ENCODE results near the gene CDCA3.

The CDCA3 gene

GRCh38 chr12:6819106-6820030 lies 31.7 kb downstream of the CDCA3 start:
- no peak for DNase-seq

- DNase-seq: no peak
Observed at GRCh38 chr12:6818645-6819044, 32.4 kb downstream of the CDCA3 start.

GRCh38 chr12:6818222-6818621 lies 32.9 kb downstream of the CDCA3 start:
- DNase-seq: no peak

- no peak for DNase-seq
Observed at GRCh38 chr12:6817662-6818157, 33.4 kb downstream of the CDCA3 start.

GRCh38 chr12:6817098-6817497 lies 34.0 kb downstream of the CDCA3 start:
- DNase-seq: no peak

GRCh38 chr12:6816598-6816997 lies 34.5 kb downstream of the CDCA3 start:
- no peak for DNase-seq

GRCh38 chr12:6813363-6813762 lies 37.7 kb downstream of the CDCA3 start:
- DNase-seq: no peak

- no peak for DNase-seq
Observed at GRCh38 chr12:6810758-6811157, 40.3 kb downstream of the CDCA3 start.

GRCh38 chr12:6809056-6809455 lies 42.0 kb downstream of the CDCA3 start:
- no peak for DNase-seq

- no peak for DNase-seq
Observed at GRCh38 chr12:6807170-6807569, 43.9 kb downstream of the CDCA3 start.

- no peak for DNase-seq
Observed at GRCh38 chr12:6799147-6799546, 51.9 kb downstream of the CDCA3 start.
